Stimulated activated CD4-positive, alpha-beta T cell treated with anti-CD3 and anti-CD28 coated beads, Interleukin-2, amount 100 ng/mL, for 24 hours (primary cell): ENCODE measurements around the gene CACNA1C.

Experiments
- DNase-seq, 2 donors: peaks; one replicate each; pipeline ENCODE4 v3.0.0-alpha.2; 2020

The CACNA1C gene

DNA sequence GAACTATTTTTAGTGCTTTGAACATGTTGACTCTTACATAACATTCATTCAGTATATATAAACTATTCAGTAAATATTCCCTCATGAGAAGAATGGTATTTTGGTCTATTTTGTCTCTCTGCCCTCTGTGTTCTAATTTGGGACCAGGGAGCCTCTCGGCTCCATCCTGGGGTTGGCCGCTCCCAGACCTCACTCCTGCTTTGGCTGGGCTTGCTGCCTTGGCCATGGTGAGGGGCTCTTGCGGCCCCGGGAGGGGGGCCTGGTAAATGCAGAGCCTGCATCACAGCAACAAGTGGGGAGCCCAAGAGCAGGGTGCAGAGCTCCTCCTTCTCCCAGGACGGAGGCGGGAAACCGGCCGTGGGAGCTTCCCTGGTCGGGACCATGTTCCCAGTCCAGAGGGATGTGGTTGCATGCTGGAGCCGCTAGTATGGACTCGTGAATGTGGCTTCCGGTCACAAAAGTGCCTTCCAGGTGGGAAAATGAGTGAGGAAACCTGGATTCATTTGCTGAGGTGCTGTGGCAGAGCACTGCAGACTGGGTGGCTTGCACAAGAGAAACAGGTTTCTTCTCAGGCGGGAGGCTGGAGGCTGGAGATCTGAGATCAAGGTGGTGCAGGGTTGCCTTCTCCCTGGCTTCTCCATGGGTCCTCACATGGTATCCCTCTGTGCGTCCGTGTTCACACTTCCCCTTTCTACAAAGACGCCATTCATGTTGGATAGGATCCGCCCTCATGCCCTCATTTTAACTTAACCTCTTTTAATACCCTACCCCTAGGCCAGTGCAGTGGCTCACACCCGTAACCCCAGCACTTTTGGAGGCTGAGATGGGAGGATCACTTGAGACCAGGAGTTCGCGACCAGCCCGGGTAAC is 250.2 kb downstream of the CACNA1C start:
- no peak for DNase-seq

DNA sequence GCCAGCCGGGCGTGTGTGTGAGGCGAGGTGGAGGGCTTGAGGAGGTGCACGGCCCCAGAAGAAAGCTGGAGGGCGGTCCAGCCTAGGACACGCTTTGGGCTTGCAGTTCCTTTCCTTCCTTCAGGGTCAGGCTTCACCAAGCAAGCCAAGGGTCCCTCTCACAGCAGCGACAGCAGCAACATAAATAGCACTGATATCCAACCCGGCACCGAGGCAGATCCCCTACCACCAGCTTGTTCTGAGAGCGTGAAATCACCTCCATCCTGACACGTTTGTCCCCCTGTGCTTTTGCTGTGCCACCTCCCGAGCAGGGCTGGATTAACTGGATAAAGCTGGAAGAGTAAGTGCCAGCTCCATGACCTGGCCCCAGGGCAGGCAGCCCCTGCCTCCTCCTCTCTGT is 251.4 kb downstream of the CACNA1C start:
- no peak for DNase-seq

GRCh38 chr12:2306012-2306411 is 253.2 kb downstream of the CACNA1C start:
- no peak for DNase-seq

- no peak for DNase-seq
These were observed 253.9 kb downstream of the CACNA1C start for GRCh38 chr12:2306735-2307134.

- no peak for DNase-seq
These were observed 254.8 kb downstream of the CACNA1C start for GRCh38 chr12:2307550-2307949.

DNA sequence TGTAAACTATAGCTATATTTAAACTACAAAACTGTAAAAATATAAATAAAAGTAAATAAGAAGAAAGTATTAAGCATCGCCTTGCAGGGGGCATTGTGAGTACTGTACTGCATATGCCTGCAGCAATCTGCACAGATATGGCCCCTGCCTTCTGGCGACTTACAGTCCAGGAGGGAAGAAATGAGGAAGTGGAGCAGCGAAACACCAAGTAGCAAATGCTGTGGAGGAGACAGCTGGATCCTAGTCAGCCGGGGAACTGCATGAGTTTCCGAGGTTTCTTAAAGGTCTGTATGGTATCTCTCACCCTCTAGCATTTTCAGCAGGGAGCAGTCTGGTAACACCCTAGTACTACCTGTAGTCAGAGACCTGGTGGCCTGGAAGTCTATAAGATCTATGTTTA is 256.9 kb downstream of the CACNA1C start:
- DNase-seq: no peak

DNA sequence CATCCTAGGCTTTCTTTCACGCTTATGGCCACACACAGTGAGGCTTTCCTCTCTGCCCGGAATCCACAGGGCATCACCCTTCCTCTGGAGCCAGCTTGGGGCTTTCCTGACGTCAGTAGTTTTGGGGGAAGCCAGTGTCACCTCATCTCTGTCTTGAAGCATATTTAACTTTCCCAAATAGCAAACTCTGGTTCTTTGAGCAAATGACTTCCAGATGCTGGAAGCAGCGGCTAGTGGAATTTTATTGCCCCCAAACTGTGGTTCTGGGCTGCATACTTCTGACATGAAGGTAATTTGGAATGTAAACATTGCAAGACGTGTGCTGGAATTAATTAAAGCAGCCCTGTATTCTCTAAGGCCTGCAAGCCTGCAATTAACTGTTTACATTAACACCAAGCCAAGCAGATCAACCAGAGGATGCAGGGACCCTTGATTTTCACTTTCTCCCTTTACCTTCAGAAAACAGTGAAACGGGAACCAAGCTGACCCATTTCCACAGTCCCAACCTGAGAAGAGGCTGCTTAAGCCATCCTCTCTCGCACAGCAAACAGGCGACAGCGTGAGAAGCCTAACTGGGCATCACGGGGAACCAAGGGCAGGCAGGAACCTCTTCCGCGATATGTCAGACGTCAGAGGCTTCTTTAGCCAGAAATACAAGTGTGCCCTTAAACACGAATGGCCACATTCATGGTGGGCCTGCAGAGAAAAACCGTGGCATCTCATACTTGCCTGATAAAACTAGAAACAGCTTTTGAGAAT is 258.4 kb downstream of the CACNA1C start:
- no peak for DNase-seq

DNA sequence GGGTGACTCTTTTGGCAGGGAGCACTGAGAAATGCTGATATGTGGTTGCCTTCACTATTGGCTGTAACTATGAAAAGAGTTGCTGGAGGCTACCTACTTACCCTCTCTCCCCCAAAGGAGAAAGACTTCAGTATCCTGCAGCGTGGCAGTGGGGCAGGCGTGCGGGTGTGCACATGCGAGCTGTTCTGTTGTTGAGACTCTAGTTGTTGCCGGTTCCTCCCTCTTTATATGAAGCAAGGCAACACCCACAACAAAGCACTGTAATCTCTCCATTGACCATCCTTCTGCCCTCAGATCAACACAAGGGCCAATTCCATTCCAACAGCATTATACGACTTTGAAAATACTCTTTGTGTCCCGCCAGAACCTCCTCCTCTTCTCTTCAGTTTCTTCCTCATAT is 259.4 kb downstream of the CACNA1C start:
- no peak for DNase-seq

DNA sequence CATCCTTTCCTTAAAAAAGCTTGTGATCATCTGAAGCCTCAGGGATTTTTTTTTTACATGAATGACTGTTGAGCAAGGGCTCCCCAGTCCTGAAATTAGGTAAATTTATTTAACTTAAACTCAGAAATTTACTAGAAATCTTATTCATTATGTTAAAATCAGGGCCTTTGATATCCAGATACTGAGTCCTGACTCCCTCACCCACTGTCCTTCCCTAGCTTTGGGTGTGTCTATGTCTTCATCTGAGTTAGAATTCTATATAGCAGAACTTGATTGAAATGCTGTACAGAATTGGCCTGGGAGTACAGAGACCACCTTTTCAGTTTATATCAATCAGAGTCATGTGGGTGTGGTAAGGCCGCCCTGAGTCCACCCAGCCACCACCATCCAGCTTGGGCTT is 260.0 kb downstream of the CACNA1C start:
- no peak for DNase-seq

GRCh38 chr12:2314492-2314891 is 261.7 kb downstream of the CACNA1C start:
- DNase-seq: no peak

DNA sequence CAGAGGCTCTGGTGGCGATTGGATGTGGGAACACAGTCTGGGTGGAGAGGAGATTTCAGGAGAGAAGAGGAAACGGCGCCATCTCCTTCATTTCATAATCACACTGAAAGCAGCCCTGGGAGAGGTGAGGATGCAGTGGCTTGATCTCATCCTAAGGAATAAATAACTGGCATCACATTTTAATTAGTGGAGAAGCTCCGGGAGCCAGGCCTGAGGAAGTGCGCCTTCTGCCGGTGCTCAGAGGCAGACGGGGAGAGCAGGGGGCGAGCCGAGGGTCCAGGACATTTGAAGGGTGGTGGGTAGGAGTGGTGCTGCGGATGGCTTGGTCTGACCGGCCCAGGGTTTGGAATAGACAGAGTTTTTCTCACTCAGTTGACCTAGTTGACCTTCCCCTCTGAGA is 265.0 kb downstream of the CACNA1C start:
- no peak for DNase-seq

DNA sequence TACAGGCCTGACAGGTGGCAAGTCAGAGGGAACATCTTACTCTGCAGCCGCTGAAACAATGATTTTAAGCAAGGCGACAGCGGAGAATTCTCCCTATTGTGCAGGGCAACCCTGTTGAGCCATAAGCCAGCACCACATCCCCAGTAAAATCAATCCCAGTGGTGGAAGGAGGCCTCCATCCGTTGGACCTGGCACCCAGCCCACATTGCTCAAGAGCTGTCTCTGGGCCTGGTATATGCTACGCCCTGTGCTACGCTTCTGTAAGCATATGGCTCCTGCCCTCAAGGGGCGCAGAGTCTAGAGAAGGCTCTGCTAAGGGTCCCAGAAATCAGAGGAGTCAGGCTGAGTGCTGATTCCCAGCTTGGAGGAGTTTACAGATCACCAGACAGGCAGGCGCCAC is 265.5 kb downstream of the CACNA1C start:
- DNase-seq: no peak

DNA sequence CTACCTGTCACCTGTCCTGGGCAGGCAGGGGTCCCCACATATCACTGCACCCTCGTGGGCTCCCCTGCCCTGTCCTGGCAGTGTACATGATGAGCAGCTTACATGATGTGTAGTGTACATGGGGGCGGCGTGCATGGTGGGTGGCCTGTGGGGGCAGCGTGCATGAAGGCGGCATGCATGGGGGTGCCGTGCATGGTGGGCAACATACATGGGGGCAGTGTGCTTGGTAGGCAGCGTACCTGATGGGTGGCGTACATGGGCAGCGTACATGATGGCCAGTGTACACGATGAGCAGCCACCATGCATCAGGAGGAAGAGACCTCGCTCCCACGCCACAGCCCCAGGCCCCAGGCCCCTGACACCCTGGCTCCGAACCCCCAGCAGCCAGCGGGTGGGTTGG is 266.3 kb downstream of the CACNA1C start:
- no peak for DNase-seq

DNA sequence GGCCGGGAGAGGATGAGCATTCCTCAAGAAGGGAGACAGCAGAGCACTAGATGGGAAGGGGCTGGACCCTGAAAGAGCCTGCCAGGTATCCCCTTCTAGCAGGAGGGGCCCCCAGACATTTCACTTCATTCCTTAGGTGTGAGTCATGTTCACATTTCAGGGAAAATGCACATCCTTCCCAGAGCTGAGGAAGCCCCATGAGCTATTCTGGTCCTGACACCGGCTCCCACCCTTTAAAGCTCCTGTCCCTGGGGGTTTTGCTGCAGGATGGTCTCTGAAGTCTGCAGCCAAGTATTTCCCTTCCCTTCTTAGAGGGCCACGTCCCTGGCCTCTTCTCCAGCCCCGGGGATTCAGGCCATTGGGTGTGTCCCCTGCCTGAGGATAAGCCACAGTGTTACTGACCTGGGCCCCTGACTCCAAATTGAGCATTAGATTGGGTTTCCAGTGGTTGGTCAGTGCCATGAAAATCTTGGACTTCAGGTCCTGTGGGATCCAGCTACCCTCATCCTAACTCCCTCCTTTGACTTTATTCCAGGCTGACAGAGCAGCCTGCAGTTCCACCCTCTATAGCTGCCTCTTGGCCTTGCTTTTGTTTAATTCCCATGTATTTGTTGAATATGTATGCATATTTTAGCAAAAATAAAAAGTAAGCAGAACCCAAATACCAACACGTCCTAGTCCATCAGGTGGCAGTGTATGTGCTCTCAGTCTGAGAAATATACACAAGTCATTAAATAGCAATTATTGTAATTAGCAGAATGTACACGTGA is 267.1 kb downstream of the CACNA1C start:
- DNase-seq: no peak

GRCh38 chr12:2320841-2321240 is 268.1 kb downstream of the CACNA1C start:
- no peak for DNase-seq

DNA sequence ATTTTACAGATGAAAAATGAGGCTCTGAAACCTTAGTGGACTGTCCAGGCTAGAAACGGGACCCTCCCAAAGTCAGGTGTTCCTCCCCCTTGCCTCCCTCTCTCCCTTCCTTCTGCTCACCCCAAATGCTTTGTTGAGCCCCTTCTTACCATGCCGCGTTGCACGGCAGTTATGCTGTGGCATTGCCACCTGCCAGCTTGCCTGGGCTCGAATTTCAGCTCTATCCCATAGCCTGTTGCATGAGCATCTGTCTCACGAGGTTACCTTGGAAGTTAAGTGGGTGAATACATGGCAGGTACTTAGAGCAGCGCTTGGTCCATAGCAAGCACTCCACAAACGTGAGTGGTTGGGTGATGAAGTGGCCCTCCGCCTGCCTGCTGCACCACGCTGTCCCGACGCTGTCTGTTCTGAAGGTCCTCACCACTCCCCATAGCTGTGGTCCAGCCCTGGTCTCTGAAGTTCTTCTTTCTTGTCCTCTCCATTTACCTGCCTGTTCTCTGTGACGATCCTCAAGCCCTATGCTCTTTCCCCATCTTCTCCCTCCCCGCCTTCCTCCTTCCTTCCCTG is 269.9 kb downstream of the CACNA1C start:
- DNase-seq: no peak

DNA sequence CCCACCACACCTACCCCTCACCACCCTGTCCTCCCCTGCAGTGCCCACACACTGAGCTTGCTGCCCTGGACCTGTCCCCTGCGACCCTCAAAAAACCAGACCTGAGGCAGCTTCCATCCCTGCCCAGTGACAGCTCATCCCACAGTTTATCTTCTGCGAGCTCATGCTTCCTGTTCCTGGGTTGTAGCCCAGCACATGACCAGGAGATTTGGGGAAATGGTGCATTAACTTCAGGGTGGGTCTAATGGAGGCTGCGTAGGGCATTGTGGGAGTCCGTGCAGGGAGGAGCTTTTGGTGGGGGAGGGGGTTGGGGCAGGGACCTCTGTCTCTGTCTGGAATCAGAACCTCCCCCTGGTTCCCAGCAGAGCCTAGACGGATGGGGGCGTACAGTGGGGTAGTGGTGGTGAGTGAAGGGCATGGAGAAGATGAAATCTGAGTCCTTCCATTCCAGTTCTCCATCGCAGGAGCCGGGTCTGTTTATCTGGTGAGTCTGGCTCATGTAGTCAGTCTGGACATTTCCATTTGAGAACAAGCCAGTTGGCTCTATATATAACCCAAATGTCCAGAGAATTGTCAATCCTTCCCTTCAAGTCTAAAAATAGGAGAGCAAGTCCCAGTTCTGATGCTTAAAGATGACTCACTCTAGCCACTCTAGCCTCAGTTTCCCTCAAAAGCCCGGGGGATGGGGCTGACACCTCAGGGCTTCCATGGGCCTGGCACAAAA is 270.9 kb downstream of the CACNA1C start:
- no peak for DNase-seq

GRCh38 chr12:2324387-2324786 is 271.6 kb downstream of the CACNA1C start:
- no peak for DNase-seq

- DNase-seq: no peak
These were observed 272.7 kb downstream of the CACNA1C start for GRCh38 chr12:2325519-2325918.

GRCh38 chr12:2326470-2326869 is 273.7 kb downstream of the CACNA1C start:
- DNase-seq: no peak

DNA sequence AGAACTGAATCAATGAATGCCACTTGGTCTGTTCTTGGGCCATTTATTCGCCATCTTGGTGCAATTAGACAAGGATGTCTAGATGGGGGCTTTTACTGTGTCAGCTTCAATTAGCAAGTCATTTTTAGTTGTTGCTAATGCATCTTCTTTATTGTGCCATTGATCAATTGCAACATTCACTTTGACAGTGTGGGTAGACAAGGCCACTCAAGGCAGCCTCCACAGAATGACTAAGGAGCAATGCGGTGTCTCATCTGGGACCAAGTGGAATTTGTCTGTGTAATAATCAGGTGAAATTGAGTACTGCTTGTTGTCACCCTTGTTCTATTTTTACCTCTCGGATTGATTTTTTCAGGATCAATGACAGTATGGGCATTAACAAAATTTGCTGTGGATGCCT is 275.9 kb downstream of the CACNA1C start:
- DNase-seq: no peak

- DNase-seq: no peak
These were observed 276.9 kb downstream of the CACNA1C start for GRCh38 chr12:2329661-2330210.
